NCI-H510A (cell line): ENCODE results near the gene SNAPC4.

Source experiments
- DNase-seq: peaks from one replicate; lab custom pipeline; 2025; lab: John Stamatoyannopoulos, UW

Gene SNAPC4

DNA sequence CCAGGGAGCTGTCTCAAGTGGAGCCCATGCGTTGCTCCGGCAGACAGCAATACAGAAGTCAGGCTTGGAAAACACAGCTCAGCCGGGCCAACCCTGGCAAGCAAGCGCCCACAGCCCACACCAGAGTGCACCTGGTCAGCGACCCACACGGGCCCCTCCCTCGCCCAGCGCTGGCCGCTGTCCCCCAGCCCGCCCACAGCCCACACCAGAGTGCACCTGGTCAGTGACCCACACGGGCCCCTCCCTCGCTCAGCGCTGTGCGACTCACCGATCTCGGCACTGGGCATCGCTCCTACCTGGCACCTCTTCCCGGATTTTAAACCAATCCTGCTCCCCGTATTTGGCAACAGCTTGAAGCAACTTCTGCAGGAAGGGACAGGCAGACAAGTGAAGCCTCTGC lies 12.8 kb downstream of the SNAPC4 start:
- no peak for DNase-seq

DNA sequence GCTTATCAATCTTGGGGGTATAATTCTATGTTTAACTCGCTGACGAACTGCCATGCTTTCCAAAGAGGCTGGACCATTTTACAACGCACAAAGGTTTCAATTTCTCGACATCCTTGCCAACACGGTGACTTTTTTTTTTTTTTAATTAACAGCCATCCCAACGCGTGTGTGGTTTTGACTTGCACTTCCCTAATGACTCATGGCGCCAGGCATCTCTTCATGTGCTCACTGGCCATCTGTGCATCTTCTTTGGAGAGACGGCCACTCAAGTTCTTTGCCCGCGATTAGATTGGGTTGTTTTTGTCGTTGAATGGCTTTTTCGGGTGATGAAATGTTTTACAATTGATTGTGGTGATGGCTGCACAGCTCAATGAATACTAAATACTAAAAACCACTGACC lies 14.0 kb downstream of the SNAPC4 start:
- no peak for DNase-seq

DNA sequence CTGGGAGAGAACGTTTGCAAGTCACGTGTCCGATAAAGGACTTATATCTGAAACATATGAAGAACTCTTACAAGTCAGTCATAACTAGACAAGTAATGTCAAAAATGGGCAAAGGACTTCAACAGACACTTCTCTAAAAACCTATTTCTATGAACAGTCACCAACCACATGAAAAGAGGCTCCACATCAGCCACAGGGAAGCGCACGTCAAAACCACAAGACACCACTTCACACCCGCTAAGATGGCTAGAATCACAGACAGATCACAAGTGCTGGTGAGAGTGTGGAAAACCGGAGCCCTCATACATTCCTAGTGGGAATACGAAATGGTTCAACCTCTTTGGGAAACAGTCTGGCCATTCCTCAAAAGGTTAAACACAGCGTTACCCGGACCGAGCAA lies 15.0 kb downstream of the SNAPC4 start:
- DNase-seq: no peak

DNA sequence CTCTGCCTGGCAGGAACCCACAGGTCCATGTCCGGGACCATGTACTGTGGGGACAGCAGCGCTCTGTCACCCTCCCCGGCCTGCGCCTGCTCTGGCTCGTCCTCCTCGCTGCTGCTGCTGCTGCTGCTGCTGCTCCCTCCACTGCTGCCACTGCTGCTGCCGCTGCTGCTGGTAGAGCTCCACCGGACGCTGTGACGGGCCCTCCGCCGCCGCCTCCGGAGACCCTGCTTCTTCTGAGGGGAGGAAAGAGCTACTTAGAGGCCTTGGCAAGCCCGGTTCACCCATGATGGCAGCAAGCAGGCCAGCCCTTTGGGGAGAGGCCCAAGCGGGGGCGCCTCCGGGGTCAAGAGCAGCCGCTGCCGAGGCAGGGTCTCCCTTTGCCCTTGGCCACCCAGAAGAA lies 16.5 kb downstream of the SNAPC4 start:
- DNase-seq: no peak

DNA sequence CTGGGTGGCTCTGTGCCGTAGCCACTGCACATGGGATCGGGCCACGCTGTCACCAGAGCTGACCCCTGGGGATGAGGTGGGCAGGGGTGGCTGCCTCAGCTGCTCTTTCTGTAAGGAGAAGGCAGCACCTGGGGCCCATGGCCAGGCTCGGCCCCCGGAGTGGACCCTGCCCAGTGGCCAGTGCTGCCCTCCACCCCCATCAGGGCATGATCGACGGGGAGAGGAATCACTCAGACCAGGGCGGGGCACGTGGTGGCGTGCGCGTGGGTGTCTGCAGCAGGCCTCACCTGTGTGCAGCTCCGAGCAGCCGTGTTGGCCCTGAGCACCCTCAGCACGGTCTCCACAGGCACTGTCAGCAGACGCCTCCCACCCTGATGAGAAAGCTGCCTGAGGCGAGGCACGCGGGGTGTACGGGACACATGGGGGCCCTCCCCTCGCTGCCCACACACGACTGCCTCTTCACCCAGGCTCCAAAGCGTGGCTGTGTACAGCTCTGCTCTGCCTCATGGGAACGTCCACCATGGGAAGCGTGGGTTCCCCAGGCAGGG lies 17.9 kb downstream of the SNAPC4 start:
- DNase-seq: no peak

DNA sequence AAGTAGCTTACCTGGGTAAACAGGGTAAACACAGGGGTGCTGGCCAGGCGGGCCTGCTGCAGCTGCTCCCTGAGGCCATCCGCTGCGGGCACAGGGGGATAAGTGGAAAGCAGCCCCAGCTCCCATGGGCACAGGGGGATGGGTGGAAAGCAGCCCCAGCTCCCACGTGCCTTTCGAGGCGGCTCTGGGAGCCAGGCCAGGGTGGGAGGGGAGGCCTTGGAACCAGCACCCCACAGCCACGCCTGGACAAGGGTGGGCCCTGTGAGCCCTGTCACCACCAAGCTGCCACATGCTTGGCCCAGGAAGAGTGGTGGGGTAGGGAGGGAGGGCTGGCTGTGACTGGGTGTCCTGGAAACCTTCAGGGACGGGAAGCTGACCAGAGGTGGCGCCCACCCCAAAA lies 18.7 kb downstream of the SNAPC4 start:
- DNase-seq: no peak

DNA sequence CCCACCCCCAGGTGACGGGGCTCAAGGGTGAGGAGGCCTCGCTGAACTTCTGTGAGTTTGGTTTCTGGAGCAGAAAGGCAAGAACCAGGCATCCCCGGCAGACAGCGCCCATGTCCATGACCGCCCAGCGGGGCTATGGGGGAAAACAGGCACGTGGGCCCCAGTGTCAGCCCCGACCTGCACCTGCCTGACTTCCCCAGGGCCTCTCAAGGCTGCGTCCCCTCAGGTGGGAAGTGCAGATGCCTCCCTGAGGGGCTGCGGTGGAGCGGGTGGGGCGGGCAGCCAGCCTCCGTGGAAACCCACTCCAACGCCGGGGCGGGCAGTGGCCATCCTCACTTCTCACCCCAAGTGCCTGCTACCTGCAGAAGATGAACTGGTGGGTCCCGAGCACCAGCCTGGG lies 19.6 kb downstream of the SNAPC4 start:
- no peak for DNase-seq

DNA sequence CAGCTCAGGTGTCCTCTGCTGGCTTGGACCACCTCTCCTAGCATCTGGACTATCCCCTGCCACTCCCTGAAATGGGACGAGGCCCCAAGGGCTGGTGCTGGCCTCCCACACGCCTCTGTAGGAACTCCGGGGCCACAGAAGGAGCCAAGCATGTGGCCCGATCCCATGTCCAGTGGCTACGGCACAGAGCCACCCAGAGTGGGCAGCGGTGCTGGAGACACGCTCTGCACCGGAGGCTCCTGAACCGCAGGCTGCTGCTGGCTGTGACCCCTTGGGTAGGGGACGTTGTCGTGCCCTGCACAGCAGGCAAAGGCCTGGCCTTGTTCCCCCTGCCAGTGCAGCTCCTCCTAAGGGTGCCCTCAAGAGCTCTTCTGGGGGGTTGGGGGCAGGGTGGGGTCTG lies 20.1 kb downstream of the SNAPC4 start:
- DNase-seq: no peak

DNA sequence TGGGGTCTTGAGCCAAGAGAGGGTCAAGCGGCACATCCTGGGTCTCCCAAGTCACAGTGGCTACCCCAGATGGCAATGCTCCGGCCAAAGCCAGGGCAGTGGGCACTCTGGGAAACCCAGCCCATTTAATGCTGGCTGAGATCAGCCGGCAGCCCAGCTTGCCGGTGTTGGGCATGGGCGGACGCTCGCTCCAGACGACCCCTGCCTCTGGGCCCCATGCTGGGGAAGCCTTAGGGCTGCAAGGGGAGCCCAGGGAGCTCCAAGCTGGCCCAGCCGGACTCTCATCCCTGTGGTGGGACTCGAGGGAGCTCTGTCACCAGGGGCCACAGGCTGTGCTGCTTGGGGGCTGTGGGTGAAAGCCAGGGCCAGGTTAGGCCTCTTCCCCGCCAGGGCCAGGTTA lies 20.6 kb downstream of the SNAPC4 start:
- DNase-seq: no peak

DNA sequence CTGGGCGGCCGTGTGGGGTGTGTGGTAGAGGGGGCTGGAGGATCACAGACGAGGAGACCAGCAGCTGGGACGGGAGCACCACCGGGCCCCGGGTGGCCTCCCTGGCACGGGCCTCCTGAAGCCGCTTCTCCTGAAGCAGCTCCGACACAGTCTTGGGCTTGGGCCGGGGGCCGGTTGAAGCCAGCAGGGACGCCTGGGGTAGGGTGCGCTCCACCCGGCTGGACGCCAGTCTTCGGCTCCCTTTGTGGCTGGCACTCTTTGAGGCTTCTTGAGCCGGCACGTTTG lies 21.0 kb downstream of the SNAPC4 start:
- DNase-seq: no peak

DNA sequence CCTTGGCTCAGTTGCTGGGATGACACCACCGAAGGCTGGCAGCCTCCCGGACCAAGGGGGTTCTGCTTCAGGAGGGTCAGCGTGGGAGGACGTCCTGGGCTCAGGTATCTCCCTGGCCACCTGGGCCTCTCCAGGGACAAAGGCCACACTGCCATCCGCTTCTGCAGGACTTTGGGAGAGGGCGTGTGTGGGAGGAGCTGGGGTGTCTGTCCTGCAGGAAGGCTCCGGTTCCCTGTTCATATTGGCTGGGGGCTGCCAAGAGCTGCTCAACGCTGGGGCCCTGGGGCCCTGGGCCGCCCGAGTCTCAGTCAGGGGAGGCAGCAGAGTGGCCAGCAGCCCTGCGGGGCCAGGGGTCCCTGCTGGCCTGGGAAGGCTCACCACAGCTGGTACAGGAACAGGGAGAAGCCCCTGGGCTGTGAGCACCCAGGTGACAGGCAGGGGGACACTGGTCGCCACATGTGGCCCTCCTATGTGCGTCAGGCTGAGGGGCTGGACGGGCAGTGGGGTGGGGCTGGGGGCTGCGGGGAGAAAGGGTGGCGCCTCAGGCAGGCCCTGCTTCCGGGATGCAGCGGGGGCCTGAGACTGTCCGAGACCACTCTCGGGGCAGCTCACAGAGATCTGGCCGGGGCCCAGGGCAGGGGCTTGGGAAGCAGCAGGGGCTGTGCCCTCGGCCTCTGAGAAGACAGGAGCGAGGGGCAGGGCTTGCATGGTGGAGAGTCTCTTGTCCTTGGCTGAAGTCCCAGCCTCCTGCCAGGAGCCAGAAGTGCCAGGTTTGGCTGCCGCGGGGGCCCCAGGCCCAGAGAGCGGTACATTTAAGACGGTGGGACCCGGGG lies 21.6 kb downstream of the SNAPC4 start:
- no peak for DNase-seq

DNA sequence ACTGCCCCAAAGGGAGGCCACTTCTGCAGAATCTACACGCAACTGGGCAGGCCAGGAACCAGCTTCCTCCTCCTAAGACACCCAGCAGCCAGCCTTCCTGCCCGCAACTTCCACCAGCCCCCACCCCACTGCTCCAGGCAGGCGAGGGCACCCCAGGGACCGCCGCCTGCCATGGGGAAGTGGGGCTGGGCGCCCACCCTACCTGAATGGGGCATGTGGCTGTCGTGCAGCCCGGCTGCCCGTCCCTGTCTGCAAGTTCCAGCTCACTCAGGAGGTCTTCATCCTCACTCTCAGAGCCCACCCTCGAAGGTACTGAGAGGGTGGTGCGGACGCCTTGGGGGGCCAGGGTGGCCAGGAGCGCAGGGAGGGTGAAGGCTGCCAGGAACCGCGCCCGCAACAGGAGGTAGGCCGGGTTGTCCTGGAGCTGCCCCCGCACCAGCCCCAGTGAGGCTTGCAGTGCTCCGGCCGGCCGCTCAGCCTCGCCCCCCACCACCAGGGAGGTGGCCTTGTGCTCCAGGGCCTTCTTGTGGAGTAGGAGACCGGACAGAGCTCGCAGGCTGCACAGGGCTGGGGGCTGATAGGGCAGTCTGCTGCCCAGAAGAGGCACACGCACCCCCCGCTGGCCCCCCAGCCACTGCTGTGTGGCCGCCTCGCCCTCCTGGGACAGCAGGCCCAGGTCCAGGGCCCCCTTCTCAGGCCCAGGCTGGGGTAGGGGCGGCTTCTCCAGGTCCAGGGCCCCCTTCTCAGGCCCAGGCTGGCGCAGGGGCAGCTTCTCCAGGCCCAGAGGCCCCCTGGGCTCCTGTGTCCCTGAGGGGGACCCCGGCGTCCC lies 22.4 kb downstream of the SNAPC4 start:
- no peak for DNase-seq

DNA sequence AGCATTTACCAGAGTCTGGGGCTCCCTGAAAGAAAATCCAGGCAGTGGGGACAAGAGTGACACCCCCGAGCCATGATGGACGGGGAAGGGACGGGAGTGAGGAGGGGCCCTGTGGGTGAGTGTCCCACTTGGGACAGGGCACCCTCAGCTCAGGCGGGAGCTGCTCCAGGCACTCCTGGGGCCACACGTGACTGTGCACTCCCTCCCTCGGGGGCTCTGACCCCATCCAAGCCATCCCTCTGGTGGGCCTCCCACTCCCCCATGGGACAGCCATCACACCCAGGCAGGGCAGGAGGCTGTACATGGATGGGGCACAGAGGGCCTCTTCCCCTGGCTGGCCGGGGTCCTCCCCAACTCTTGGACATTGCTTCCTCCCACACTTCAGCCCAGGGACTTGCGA lies 23.5 kb downstream of the SNAPC4 start:
- no peak for DNase-seq

DNA sequence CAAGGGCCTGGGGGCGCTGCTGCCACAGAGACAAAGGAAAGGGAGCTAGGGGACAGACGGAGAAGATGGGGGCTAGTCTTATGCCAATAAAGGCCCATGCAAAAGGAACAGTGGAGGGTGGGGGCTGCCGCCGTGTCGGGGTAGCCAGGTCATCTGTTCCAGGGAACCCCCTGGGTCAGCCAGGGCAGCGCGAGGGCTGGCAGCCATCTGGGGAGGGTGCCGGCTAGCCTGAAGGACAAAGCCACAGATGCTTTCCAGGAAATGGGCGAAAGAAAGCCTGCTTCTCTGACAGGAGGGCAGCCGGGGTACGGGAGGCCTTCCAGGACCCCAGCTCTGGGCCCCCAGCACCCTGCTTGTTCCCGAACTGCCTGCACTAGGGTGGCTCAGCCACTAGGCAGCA lies 24.9 kb downstream of the SNAPC4 start:
- DNase-seq: no peak

DNA sequence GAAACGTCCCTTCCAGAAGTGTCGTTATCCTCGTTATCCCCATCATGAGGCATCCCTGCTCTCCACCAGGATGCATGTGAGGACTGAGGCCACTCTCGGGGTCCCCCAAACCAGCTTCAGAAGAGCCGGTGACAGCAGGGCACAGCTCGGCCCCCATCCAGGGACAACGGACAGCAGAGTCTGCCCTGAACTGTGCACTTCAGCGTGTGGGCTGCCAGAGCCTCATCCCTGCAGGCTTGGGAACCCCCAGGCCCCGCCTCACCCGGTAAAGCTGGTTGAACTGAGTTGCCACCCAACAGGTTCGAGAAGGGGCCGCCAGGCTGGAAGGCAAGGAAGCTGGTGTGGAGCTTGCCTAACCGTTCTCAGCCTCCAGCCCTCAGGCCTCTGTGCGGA lies 25.8 kb downstream of the SNAPC4 start:
- no peak for DNase-seq

DNA sequence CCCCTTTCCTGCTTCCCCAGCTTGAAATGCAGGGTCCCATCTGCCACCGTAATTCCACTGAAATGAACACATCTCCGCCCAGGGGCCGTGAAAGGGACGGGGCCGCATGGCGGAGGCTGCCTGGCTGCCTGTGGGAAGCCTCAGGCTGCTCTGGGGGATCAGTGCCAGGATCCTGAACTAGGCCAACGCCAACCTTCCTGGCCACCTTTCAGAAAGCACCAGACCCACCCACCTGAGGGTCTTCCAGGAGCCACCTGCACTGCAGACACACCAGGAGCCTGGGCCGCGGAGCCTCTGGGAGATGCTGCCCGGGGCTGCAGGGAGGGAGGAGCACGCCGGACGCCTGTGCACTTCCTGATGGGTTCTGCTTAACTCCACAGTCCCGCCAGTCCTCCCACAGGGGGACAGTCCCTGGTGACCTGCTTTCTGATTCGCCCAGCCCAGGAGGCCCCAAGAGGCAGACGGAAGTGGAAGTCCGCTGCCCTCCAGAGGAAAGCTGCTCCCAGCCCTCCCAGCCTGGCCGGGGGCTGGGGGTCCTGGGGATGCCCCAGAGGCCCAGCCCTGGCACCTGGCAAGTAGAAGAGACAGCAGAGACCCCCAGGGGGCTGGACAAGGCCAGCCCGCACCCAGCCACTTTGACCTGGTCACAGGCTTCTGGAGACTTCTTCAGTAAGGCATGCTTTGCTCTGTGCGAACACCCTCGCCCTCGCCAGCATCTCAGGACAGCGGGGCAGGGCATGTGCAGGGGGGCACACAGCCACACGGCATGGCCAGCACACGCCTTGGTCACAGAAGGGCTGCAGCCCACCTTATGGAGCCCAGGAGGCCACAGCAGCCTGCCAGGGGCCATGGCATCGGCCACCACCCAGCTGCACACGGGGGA lies 26.4 kb downstream of the SNAPC4 start, which contains the start of gene CARD9:
TSS of gene CARD9 (minus strand) at position 370 of the 883 bp plus-strand sequence. CDS start 1,591 bp downstream, outside the sequence.
- DNase-seq: no peak

DNA sequence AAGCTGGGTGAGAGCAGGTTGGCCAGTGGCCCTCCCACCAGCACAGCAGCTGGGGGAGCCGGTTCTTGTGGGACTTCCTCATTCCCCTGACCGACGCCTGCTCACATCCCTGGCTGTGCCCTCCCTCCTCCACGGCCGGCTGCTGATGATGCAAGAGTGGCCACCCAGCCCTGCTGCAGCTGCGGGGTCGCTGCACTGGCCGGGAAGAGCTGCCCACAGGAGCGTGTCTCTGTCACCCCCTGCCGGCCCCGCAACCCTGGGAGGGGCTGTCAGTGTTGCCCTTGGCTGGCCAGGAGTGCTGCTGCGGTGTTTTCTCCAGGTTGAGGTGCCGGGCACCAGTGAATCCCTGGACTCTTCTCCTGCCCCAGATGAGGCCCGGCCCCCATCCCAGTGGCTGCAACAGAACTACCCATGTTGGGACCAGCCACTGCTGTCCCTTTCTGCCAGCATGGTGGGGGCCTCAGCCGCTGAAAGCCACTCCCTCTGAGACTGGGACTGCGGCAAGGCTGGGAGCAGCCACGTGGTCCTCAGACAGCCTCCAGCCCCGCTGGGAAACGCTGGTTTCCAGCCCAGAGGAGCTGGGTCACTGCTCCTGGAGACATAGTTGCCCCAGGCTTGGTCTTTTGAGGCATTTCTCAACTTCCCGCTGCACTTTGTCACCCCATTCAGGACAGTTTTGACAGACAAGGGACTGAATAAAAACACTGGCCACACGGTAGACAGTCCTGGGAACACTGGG lies 27.2 kb downstream of the SNAPC4 start:
- no peak for DNase-seq

DNA sequence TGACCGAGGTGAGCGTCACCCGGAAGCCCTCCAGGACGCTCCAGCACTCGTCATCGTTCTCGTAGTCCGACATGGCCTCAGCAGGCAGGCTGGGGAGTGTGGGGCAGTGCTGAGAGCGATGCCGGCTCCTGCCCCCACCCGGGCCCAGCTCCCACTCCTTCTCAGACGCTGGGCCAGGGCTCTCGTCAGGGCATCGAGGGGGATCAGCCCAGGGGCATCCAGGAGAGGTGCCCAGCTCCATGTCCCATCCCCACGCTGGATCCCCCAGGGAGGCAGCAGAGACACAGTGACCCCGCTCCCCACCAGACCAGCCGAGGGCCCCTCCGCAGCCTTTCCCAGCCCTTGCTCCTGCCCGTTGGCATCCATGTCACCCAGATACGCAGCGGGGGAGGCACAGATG lies 28.0 kb downstream of the SNAPC4 start:
- no peak for DNase-seq

DNA sequence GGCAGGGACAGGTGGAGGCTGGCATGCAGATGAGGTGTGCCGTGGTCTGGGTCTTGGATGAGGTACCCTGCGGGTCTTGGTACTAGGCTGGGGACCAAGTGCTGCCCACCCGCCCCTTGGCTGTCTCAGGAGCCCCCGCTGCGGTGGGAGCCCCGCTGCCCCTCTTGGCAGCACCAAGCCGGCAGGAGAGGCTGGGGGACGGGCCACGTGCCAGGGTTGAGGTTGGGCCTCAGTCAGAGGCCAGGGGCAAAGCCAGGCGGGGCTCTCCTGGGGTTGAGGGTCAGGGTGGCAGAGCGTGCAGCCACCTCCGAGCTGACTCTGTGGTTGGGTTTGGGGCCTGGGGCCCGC lies 28.5 kb downstream of the SNAPC4 start:
- no peak for DNase-seq

DNA sequence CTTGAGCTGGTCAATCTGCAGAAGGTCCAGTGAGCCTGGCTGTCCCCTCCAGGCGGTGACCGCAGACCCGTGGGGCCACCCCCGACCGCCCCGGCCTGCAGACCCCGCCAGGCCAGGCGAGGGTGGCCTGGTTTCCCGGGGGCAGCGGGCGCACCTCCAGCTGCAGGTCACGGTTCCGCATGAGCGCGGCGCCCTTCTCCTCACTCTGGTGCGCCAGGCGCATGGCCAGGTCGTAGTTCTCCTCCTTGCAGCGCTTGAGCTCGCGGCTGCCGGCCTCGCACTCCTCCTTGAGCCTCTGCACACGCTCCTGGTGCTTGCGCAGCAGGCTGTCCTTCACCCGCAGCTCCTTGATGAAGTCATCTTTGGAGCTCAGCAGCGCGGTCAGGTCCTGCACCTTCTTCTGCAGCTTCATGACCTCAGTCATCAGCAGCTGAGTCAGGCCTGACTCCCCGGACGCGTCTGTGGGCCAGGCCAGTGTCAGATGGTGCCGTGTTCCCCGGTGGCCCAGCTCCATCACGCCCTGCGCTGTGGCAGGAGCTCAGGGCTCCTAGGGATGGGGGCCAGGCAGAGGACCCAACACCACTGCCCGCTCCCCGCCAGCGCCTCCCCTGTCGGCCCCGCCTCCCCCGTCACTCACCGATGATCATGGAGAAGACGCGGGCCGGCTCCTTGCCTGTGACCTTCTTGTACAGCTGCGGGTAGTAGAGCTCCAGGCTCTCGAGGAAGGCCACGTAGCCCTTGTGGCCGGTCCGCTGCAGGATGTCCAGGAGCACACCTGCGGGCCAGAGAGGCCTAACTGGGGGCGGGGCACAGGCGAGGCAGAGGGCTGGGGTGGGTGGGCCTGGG lies 29.1 kb downstream of the SNAPC4 start:
- DNase-seq: no peak

DNA sequence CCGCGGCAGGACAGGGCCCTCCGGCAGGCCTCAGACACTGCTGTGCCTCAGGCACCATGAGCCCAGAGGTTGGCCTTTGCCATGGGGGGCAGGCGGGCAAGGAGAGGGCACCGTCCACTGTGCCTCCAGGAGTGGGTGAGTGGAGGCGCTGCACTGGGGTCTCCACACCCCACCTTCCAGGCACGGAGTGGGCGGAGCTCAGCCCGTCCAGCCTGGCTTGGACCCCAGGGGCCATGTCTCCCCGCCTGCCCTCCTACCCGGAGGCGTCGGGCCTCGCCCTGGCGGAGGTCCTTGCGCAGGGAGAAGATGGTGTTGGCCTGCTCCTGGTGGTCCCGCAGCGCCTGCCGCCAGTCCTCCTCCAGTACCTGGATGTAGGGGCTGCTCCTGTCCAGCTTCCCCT lies 29.9 kb downstream of the SNAPC4 start:
- DNase-seq: no peak
